DMS114 treated with DMSO at 0.1 percent for 48 hours (cell line): ENCODE measurements around the gene ICE2.

ENCODE experiments used
- DNase-seq: peaks from one replicate; lab custom pipeline; 2025; ENCODE audit not compliant: unreplicated experiment; lab: John Stamatoyannopoulos, UW

ICE2 gene, protein sequence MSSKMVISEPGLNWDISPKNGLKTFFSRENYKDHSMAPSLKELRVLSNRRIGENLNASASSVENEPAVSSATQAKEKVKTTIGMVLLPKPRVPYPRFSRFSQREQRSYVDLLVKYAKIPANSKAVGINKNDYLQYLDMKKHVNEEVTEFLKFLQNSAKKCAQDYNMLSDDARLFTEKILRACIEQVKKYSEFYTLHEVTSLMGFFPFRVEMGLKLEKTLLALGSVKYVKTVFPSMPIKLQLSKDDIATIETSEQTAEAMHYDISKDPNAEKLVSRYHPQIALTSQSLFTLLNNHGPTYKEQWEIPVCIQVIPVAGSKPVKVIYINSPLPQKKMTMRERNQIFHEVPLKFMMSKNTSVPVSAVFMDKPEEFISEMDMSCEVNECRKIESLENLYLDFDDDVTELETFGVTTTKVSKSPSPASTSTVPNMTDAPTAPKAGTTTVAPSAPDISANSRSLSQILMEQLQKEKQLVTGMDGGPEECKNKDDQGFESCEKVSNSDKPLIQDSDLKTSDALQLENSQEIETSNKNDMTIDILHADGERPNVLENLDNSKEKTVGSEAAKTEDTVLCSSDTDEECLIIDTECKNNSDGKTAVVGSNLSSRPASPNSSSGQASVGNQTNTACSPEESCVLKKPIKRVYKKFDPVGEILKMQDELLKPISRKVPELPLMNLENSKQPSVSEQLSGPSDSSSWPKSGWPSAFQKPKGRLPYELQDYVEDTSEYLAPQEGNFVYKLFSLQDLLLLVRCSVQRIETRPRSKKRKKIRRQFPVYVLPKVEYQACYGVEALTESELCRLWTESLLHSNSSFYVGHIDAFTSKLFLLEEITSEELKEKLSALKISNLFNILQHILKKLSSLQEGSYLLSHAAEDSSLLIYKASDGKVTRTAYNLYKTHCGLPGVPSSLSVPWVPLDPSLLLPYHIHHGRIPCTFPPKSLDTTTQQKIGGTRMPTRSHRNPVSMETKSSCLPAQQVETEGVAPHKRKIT

GRCh38 chr15:60478566-60479360, at the start of gene ICE2:
Gene ICE2 (minus strand): TSS chr15:60479142. CDS start chr15:60477977, 1,165 bp downstream.
- DNase-seq = peak; percentile 92

GRCh38 chr15:60528530-60528929, 49.6 kb upstream of the ICE2 start:
- no peak for DNase-seq

GRCh38 chr15:60527456-60527855, 48.5 kb upstream of the ICE2 start:
- DNase-seq = no peak

DNA sequence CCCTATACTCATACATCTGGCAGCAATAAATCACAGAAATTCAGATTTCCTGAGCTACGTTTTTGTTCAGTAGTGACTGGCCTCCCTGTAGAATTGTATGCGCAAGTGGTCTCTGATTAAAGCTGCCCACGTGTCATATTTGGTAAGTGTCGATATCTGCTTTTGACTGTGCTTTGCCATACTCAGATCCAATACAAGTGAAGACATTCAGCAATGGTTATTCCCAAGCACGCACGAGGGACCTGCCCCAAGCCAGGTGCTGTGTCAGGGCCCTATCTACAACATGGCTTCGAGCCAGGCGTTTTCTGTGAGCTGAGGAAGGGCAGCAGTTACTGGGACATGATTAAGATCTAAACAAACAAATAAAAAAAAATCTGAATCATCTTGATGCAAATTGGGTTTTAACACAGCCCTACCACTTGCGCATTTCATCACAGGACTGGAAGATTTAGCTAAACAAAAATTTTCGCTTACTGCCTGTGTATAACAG, 47.2 kb upstream of the ICE2 start:
- DNase-seq = no peak

GRCh38 chr15:60525341-60526039, 46.5 kb upstream of the ICE2 start:
- no peak for DNase-seq

DNA sequence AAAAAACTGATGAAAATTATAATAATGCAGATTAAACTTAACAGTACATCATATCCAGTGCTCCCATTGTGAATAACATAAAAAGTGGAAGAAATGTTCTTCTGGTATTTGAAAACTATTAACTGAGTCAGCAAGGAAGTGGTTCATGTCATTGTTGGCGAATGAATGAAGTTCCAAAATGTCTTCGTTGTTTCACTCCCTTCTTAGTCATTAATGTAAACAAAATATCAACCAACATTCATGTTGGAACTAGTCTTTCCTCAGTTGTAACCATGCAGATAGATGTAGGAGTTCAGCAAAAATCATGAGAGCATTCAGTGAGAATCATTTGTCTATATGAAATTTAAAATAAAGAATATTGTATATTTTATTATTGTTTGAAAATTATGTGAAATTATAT, 44.1 kb upstream of the ICE2 start:
- DNase-seq = no peak

DNA sequence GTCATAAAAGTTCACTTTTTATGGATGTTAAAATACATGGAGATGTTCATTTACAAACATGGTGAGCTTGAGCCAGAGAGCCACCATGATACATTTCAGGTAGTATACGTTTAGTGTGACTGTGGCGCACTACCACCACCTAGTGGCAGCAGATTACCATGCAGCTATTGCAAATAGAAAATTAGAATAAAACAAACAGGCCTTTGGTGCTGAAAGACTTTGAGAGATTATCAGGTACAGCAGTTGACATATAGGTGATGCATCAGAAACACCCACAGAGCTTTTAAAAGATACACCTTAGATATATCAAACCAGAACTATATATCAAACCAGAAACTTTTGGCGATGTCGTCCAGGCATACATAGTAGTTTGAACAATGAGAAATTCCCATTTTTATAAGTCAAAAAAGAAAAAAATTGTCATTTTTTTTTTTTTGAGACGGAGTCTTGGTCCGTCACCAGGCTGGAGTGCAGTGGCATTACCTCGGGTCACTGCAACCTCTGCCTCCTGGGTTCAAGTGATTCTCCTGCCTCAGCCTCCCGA, 42.0 kb upstream of the ICE2 start:
- peak; percentile 51 for DNase-seq

DNA sequence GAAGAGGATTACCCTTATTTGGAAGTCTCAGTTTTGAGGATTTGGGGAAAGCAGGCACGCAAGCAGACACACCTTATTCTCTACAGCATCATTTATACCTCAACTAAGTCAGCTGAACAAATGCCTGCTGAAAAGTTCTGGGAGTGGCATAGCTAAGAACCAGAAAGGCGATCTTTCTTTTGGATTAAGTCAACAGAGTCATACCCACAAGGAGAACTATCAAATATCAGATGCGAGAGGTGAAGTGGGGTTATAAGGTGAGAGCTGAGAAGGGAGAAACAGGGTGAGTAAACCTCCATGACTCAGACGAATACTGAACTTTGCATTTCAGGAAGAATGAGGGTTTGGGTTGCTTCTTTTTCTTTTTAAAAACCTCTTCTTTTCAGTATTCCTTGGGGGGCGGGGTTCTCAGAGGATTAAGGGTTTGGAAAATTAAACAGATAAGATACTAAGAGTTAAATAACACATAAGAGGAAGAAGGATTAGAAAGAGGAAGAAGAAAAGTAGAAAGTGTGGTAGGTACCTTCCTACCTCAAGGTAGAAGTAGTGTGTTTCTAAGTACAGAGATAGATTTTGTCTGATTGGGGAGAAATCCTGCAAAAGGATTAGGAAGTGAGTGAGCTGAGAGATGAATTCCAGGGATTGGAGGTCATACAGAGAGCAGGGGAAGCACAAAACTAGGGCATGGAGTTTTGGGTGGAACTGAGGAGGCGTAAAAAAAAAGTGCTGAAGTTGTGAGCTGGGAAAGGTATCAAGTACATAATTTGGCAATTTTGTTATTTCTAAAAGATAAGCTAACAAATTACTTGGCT, 41.3 kb upstream of the ICE2 start:
- DNase-seq = no peak

DNA sequence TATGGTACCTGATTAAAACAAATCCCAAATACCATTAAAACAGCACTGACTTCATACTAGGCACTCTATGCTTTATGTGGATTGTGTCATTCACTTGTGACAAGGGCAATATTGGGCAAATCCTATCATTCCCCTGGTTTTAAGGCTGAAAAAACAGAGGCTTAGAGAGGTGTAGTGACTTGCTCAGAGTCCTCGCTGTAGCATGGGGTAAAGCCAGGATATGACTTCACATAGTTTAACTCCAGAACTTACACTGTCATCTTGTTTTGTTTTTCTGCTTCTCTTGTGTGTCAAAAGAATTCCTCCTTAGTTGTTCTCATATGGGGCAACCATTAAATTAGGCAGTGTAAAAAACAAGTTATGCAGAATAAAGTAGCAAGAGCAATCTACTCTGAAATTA, 40.3 kb upstream of the ICE2 start:
- DNase-seq = no peak

GRCh38 chr15:60518511-60518910, 39.6 kb upstream of the ICE2 start:
- no peak for DNase-seq

GRCh38 chr15:60514261-60514881, 35.4 kb upstream of the ICE2 start:
- no peak for DNase-seq

- DNase-seq = no peak
Measured at GRCh38 chr15:60513676-60514075, 34.7 kb upstream of the ICE2 start.

- no peak for DNase-seq
Measured at GRCh38 chr15:60512937-60513336, 34.0 kb upstream of the ICE2 start.

GRCh38 chr15:60511351-60512031, 32.5 kb upstream of the ICE2 start:
- DNase-seq = no peak

- no peak for DNase-seq
Measured at GRCh38 chr15:60510006-60510405, 31.1 kb upstream of the ICE2 start.

DNA sequence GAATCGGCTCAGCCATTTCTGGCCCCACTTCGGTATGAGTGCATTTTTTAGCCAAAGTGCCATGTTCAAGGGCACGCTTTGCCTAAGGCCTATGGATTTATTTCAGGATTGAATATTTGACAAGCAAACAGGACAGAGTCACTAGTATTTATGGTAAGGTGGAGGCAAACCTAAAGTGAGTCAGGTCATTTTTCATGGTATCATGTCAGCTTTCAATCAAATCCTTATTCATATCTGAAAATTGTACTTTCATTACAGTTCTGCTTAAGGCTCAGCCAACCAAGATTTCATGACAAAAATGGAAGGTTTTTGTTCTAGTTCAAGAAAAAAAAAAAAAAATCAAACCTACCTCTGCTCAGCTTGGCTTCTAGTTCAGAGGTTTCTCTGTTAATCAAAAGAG, 30.5 kb upstream of the ICE2 start:
- DNase-seq = no peak

GRCh38 chr15:60508442-60508841, 29.5 kb upstream of the ICE2 start:
- no peak for DNase-seq
